Parathyroid adenoma (tissue), 2 donors: ENCODE data around the gene ATP6V1G1.

Experiments
- H2AFZ ChIP-seq: fragments of 300-600 bp; sonication (generic); one replicate; pipeline ENCODE4 v1.7.0; 2017; ENCODE audit warnings: antibody characterized with exemption, mild to moderate bottlenecking
- H3K27ac ChIP-seq: fragments of 300-600 bp; sonication (generic); one replicate; pipeline ENCODE4 v1.7.0; 2017
- H3K27me3 ChIP-seq: fragments of 300-600 bp; sonication (generic); one replicate; pipeline ENCODE4 v1.7.0; 2017; ENCODE audit warnings: low read length; ENCODE audit not compliant: control insufficient read depth, insufficient read depth
- H3K36me3 ChIP-seq: fragments of 300-600 bp; sonication (generic); one replicate; pipeline ENCODE4 v1.7.0; 2017; ENCODE audit warnings: low read length; ENCODE audit not compliant: control insufficient read depth, insufficient read depth
- H3K4me1 ChIP-seq: fragments of 300-600 bp; sonication (generic); one replicate; pipeline ENCODE4 v1.7.0; 2017; ENCODE audit warnings: control low read depth
- H3K4me2 ChIP-seq: fragments of 300-600 bp; sonication (generic); one replicate; pipeline ENCODE4 v1.7.0; 2017; ENCODE audit warnings: low read length
- H3K4me3 ChIP-seq: fragments of 300-600 bp; sonication (generic); one replicate; pipeline ENCODE4 v1.7.0; 2017; ENCODE audit warnings: low read depth, low read length
- H3K79me2 ChIP-seq: fragments of 300-600 bp; sonication (generic); one replicate; pipeline ENCODE4 v1.7.0; 2017; ENCODE audit warnings: control low read depth
- H3K9ac ChIP-seq: fragments of 300-600 bp; sonication (generic); one replicate; pipeline ENCODE4 v1.7.0; 2017; ENCODE audit warnings: mild to moderate bottlenecking
- H3K9me3 ChIP-seq: fragments of 300-600 bp; sonication (generic); one replicate; pipeline ENCODE4 v1.7.0; 2017; ENCODE audit warnings: low read length; ENCODE audit not compliant: control insufficient read depth
- TF ChIP-seq, protein P1 (sequence below): fragments of 300-600 bp; sonication (generic); IDR thresholded peaks from one replicate; pipeline ENCODE4 v1.7.0; 2017; ENCODE audit warnings: antibody characterized with exemption, mild to moderate bottlenecking
- donor health status: primary hyperparathyroidism.

ATP6V1G1 gene

DNA sequence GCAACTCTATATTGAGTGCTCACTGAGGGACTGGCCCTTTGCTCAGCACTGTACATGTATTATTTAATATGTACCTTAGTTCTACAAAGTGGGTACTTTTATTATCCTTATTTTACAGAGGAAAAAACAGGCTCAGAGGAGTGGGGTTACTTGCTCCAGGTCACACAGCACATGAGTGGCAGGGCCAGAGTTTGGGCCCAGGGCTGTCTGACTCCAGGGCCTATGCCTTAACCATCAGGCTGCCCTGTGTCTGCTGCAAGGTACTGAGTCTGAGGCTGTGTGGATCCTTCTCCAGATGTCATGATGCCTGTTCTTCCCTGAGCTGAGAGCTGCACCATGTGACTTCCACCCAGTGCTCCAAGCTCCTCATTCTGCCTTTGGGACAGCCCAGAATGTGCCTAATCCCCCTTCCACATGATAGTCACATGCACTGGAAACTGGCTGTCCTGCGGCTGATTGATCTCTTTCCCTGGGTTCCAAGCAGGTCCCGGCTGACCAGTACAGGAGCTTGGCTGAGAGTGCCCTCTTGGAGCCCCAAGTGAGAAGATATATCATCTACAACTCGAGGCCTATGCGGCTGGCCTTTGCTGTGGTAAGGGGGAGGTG lies 38.9 kb downstream of the ATP6V1G1 start:
- no peaks in the 10 kb centered on the region for H3K36me3 ChIP-seq
- H3K4me1 ChIP-seq, result no peaks in the 10 kb centered on the region
- H3K27ac ChIP-seq, result no peak overlapping the region
- no peak overlapping the region for H3K9ac ChIP-seq
- no peaks in the 10 kb centered on the region for H3K27me3 ChIP-seq
- H2AFZ ChIP-seq, result no peak overlapping the region
- no peaks in the 10 kb centered on the region for H3K9me3 ChIP-seq
- H3K4me2 ChIP-seq, result no peak overlapping the region
- H3K79me2 ChIP-seq, result no peaks in the 10 kb centered on the region
- no peak overlapping the region for H3K4me3 ChIP-seq
- TF ChIP-seq, protein P1, sequence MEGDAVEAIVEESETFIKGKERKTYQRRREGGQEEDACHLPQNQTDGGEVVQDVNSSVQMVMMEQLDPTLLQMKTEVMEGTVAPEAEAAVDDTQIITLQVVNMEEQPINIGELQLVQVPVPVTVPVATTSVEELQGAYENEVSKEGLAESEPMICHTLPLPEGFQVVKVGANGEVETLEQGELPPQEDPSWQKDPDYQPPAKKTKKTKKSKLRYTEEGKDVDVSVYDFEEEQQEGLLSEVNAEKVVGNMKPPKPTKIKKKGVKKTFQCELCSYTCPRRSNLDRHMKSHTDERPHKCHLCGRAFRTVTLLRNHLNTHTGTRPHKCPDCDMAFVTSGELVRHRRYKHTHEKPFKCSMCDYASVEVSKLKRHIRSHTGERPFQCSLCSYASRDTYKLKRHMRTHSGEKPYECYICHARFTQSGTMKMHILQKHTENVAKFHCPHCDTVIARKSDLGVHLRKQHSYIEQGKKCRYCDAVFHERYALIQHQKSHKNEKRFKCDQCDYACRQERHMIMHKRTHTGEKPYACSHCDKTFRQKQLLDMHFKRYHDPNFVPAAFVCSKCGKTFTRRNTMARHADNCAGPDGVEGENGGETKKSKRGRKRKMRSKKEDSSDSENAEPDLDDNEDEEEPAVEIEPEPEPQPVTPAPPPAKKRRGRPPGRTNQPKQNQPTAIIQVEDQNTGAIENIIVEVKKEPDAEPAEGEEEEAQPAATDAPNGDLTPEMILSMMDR, result no peak

DNA sequence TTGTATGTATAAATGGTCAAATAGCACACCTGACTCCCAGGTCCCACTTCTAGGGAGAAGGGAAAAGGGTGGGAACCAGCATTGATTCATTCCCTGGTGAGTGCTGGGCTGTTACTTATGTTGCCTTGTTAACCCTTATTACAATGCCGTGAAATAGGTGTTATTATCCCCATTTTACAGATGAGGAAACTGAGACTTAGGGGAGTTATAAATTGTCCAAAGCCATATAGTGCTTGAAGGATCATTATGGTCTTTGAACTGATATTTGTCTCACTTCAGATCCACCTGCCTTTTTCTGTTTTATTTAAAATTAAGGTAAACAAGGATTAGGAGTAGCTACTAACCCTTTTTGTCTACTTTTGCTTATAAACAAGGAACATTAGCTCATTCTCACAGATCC lies 40.0 kb downstream of the ATP6V1G1 start:
- H3K27me3 ChIP-seq, result no peaks in the 10 kb centered on the region
- H3K4me1 ChIP-seq, result no peaks in the 10 kb centered on the region
- H3K79me2 ChIP-seq, result no peaks in the 10 kb centered on the region
- no peaks in the 10 kb centered on the region for H3K36me3 ChIP-seq
- no peak overlapping the region for H3K9ac ChIP-seq
- no peak overlapping the region for H3K4me2 ChIP-seq
- no peaks in the 10 kb centered on the region for H3K9me3 ChIP-seq
- H2AFZ ChIP-seq, result no peak overlapping the region
- no peak overlapping the region for H3K4me3 ChIP-seq
- H3K27ac ChIP-seq, result no peak overlapping the region
- TF ChIP-seq, protein P1, result no peak

DNA sequence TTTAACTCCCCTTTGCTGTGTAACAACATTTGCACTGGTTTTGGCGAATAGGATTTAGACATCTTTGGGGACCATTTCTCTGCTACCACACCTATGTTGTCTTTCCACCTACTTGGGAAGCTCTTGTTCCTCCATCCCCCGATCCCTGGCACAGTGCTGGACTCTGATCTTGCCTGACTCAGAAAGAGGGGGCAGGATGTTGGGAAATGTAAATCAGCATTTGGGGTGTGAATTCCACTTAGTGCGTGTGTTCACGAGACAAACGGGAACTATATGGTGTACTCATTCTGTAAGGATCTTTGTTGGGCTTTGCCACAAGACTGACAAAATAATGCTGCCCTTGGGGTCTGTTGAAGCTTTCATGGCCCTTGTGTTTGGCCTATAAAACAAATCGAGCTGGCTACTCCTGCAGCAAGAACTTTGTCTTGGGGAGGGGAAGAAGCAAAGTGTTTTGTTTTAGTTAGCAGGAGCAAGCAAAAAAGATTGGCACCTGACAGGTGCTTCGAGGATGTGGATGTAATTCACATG lies 42.1 kb downstream of the ATP6V1G1 start:
- Histone ChIP-seq H3K9ac (no peak overlapping the region), H3K4me2 (no peak overlapping the region), H3K9me3 (no peaks in the 10 kb centered on the region), H3K27ac (no peak overlapping the region), H2AFZ (no peak overlapping the region), H3K27me3 (no peaks in the 10 kb centered on the region), H3K4me3 (no peak overlapping the region), H3K79me2 (no peaks in the 10 kb centered on the region), H3K4me1 (no peaks in the 10 kb centered on the region), H3K36me3 (no peaks in the 10 kb centered on the region)
- TF ChIP-seq, protein P1, result no peak

DNA sequence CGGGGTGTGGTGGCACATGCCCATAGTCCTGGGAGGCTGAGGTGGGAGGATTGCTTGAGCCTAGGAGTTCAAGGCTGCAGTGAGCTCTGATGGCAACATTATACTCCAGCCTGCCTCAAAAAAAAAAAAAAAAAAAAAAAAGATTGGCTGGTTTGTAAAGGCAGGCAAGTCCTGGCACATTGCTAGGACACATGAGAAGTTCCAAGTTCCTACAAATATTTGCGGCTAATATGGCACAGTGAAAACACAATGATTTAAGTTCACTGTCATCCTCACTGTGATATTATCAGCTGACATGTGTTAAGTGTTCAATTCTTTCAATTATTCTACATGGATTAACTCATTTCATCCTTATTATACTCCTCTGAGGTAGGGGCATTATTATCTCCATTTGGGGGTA lies 43.6 kb downstream of the ATP6V1G1 start:
- Histone ChIP-seq H3K27me3 (no peaks in the 10 kb centered on the region), H3K9ac (no peak overlapping the region), H3K4me1 (no peaks in the 10 kb centered on the region), H3K4me2 (no peak overlapping the region), H3K79me2 (no peaks in the 10 kb centered on the region), H3K9me3 (no peaks in the 10 kb centered on the region), H3K36me3 (no peaks in the 10 kb centered on the region), H3K4me3 (no peak overlapping the region), H3K27ac (no peak overlapping the region), H2AFZ (no peak overlapping the region)
- TF ChIP-seq, protein P1, result no peak
